T-cell (primary cell): Measurements from ENCODE around the gene NUP50. TPM values are rescaled to one million over a fixed set of nuclear protein-coding genes. Genes with fewer than 3 reads are reported as not detected.

Experiments used
- ATAC-seq, 4 experiments: fragments of 200-7000 bp in 3 of 4; fragments of 150-1000 bp in 1 of 4; cut with Tn5 transposase; replicated peaks in 1 of 4; 1 replicate in 3 of 4; 2 replicates in 1 of 4; pipeline ENCODE4 v1.10.0; 2021; ENCODE audit warnings: moderate library complexity in 3 of 4, mild to moderate bottlenecking in 2 of 4, moderate number of reproducible peaks in 1 of 4
- CTCF ChIA-PET, 2 donors: fragments of 300-600 bp; sonication (Branson Sonifier 250); formaldehyde crosslinking; loops; one replicate each; lab custom pipeline; 2022; ENCODE audit warnings: antibody characterized with exemption in 2 of 2; lab: Charles Lee
- POLR2A ChIA-PET, 2 donors: fragments of 300-600 bp; sonication (Branson Sonifier 250); formaldehyde crosslinking; loops; one replicate each; lab custom pipeline; 2022; ENCODE audit warnings: antibody characterized with exemption in 2 of 2; lab: Charles Lee
- DNase-seq, 35 experiments: peaks; one replicate each; pipeline versions ENCODE4 v3.0.0 to v3.0.0-alpha.2; 2013 to 2023
- H3K27ac ChIP-seq: one replicate; pipeline ENCODE4 v1.5.1; 2013; ENCODE audit warnings: low read length
- H3K27me3 ChIP-seq, 2 experiments: replicated peaks in 1 of 2; 1 replicate in 1 of 2; 2 replicates in 1 of 2; pipeline versions ENCODE4 v1.6.1 to v1.7.0; 2013; ENCODE audit warnings: low read length in 1 of 2, mixed read lengths in 1 of 2; ENCODE audit not compliant: control insufficient read depth in 2 of 2, insufficient read depth in 2 of 2; ENCODE audit errors: extremely low read depth in 1 of 2
- H3K36me3 ChIP-seq, 2 donors: 1 replicate in 1 of 2; 2 replicates in 1 of 2; pipeline versions ENCODE4 v1.6.1 to v1.7.0; 2013; ENCODE audit warnings: low read length in 1 of 2; ENCODE audit not compliant: control insufficient read depth in 2 of 2, insufficient read depth in 1 of 2; ENCODE audit errors: extremely low read depth in 1 of 2
- H3K4me1 ChIP-seq, 2 experiments: 1 replicate in 1 of 2; 2 replicates in 1 of 2; pipeline versions ENCODE4 v1.6.1 to v1.7.0; 2013; ENCODE audit warnings: low read length in 2 of 2, mixed read lengths in 1 of 2; ENCODE audit not compliant: insufficient read depth in 2 of 2, control insufficient read depth in 1 of 2; ENCODE audit errors: extremely low read depth in 1 of 2
- H3K4me3 ChIP-seq, 2 donors: 1 replicate in 1 of 2; 2 replicates in 1 of 2; pipeline versions ENCODE4 v1.5.1 to v1.7.0; 2013; ENCODE audit warnings: mild to moderate bottlenecking in 2 of 2, low read length in 1 of 2, moderate library complexity in 1 of 2; ENCODE audit not compliant: control insufficient read depth in 1 of 2; ENCODE audit errors: extremely low read depth in 1 of 2
- H3K9me3 ChIP-seq: 2 replicates; pipeline ENCODE4 v1.7.0; 2013
- H3K27ac Mint-ChIP-seq, 2 donors: one replicate each; pipeline ENCODE4 v1.8.0; 2020 to 2021; ENCODE audit warnings: mild to moderate bottlenecking in 2 of 2, mixed read lengths in 2 of 2
- H3K27me3 Mint-ChIP-seq, 2 donors: one replicate each; pipeline ENCODE4 v1.8.0; 2021 to 2022; ENCODE audit warnings: mixed read lengths in 2 of 2
- H3K36me3 Mint-ChIP-seq: one replicate; pipeline ENCODE4 v1.8.0; 2021; ENCODE audit warnings: mixed read lengths
- H3K4me1 Mint-ChIP-seq, 3 donors: one replicate each; pipeline ENCODE4 v1.8.0; 2020 to 2022; ENCODE audit warnings: mixed read lengths in 3 of 3, mild to moderate bottlenecking in 1 of 3
- H3K4me3 Mint-ChIP-seq, 3 donors: one replicate each; pipeline ENCODE4 v1.8.0; 2020 to 2022; ENCODE audit warnings: mild to moderate bottlenecking in 3 of 3, mixed read lengths in 3 of 3, moderate library complexity in 3 of 3
- H3K9me3 Mint-ChIP-seq, 3 donors: one replicate each; pipeline ENCODE4 v1.8.0; 2020 to 2022; ENCODE audit warnings: mixed read lengths in 3 of 3
- whole genome bisulfite sequencing: methylation state at CpG from one replicate; pipeline ENCODE4 v1.1.5; 2013; ENCODE audit warnings: missing lambda C conversion rate; ENCODE audit not compliant: insufficient coverage; 5-methylcytosine and 5-hydroxymethylcytosine counted together
- total RNA-seq, 35 experiments: library from RNA in 6 of 35; stranded (reverse) in 6 of 35; fragments of 120-200 nt in 1 of 35; gene quantifications; one replicate each; pipeline versions ENCODE4 v1.2.1 to v1.2.4 and lab custom pipeline; 2013 to 2026

NUP50 gene
- total RNA-seq, 5 donors from 2014 or later (not counting 1 experiment from before 2014, with no cell fraction given): 97.0 to 151 (median 126) TPM

DNA sequence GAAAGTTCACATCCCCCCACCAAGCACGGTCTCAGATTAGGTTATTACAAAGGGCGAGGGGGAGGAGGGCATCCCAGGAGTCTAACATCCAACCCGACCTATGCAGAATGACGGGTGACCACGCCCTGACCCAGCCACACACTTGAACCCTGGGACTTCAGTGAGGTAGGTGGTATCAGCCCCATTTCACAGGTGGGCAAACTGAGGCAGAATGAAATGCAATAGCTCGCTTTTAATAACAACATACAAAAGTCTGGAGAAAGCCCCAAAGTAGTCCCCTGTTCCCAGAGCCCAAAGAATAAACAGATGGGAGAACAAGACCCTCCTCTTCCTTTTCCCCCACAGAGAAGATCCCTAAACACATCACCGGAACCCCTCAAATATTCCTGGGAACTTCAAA, 31.9 kb downstream of the NUP50 start:
- DNase-seq: no peak
- no peaks in the 10 kb centered on the region for H3K9me3 ChIP-seq
- H3K36me3 ChIP-seq: peaks cover 24 to 25% of the 10 kb centered on the region in 2 donors
- H3K4me1 Mint-ChIP-seq: no peaks in the 10 kb centered on the region
- H3K27me3 ChIP-seq: no peaks in the 10 kb centered on the region
- ATAC-seq: no peak
- no peaks in the 10 kb centered on the region for H3K27me3 Mint-ChIP-seq
- no peak overlapping the region for H3K27ac Mint-ChIP-seq
- H3K4me1 ChIP-seq: no peaks in the 10 kb centered on the region
- no peaks in the 10 kb centered on the region for H3K9me3 Mint-ChIP-seq
- no peak overlapping the region for H3K4me3 ChIP-seq
- WGBS: 100% methylated on average over 1 of the region's 7 CpGs
- H3K36me3 Mint-ChIP-seq: peaks cover 29% of the 10 kb centered on the region
- POLR2A ChIA-PET: no interaction called here
- CTCF ChIA-PET: no interaction called here
- H3K4me3 Mint-ChIP-seq: no peak overlapping the region
- H3K27ac ChIP-seq: no peak overlapping the region

DNA sequence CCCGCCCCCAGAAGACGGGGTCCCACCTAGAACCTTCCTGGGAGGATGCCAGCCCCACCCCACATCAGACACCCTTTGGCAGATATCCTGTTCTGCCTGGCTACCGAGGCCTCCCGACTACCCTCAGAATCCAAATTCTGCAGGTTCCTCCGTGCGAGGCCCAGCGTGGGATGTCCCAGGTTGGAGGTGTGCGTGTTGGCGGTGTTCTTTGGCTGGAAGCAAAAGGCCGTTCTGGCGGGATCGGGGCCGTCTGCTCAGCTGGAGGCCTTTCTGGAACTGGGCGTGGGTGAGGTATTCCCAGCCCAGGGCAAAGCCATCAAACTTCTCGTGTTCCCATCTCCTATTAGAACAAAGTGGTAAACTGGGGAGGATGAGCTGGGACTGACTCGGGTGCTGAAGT, 32.6 kb downstream of the NUP50 start:
- Histone ChIP-seq H3K4me1 (no peaks in the 10 kb centered on the region), H3K36me3 (peaks cover 24 to 29% of the 10 kb centered on the region in 2 donors), H3K4me3 (no peak overlapping the region), H3K27ac (no peak overlapping the region), H3K9me3 (no peaks in the 10 kb centered on the region), H3K27me3 (no peaks in the 10 kb centered on the region)
- no peaks in the 10 kb centered on the region for H3K9me3 Mint-ChIP-seq
- ATAC-seq (no peak), DNase-seq (no peak)
- 90% methylated on average over 2 of the region's 16 CpGs for WGBS
- no peaks in the 10 kb centered on the region for H3K4me1 Mint-ChIP-seq
- ChIA-PET POLR2A (no interaction called here), CTCF (no interaction called here)
- H3K27ac Mint-ChIP-seq: no peak overlapping the region
- peaks cover 32% of the 10 kb centered on the region for H3K36me3 Mint-ChIP-seq
- H3K4me3 Mint-ChIP-seq: no peak overlapping the region
- no peaks in the 10 kb centered on the region for H3K27me3 Mint-ChIP-seq

DNA sequence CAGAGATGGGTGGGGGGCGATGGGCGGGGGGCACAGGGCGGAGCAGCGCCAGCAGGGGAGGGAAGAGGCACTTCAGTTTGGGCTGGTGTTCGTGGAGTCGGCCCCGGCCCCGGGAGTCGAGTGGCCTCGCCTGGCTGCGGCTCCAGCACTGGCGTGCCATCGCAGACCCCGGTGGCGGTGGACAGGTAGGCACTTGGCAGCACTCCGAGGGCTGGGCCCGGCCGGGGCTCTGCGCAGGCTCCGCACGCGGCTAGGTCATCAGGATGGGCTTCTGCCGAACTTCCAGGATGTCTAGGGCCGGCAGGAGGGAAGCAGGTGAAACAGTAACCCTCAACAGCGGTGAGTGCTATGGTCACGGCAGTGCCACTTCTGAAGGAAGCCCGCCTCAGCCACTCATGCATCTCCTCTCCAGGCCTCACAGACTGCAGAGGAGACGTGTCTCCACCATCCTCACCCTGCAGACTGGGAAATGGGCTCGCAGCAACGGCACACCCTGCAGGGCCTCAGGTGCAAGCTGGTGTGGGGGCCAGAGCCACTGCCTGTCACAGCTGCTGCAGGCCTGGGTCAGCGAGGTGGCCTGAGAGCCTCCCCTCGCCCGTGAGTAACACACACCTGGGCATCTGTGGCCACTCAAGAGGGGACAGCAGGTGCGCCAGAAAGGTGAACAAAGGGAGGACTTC, 33.3 kb downstream of the NUP50 start:
- ATAC-seq (no peak), DNase-seq (no peak)
- Mint-ChIP-seq H3K27ac (no peak overlapping the region), H3K36me3 (peaks cover 38% of the 10 kb centered on the region), H3K4me1 (no peaks in the 10 kb centered on the region), H3K9me3 (no peaks in the 10 kb centered on the region), H3K4me3 (no peak overlapping the region), H3K27me3 (no peaks in the 10 kb centered on the region)
- H3K27me3 ChIP-seq: no peaks in the 10 kb centered on the region
- CTCF ChIA-PET: interaction anchor here in 1 of 2 donors (0.6 kb wide), 1 partner anchor 49 kb away, joined by 12 read pairs; no protein-coding TSS in a partner anchor
- peaks cover 28 to 29% of the 10 kb centered on the region in 2 donors for H3K36me3 ChIP-seq
- H3K4me3 ChIP-seq: no peak overlapping the region
- WGBS: 95% methylated on average over 32 of the region's 34 CpGs
- H3K9me3 ChIP-seq: no peaks in the 10 kb centered on the region
- POLR2A ChIA-PET: no interaction called here
- no peaks in the 10 kb centered on the region for H3K4me1 ChIP-seq
- H3K27ac ChIP-seq: no peak overlapping the region

DNA sequence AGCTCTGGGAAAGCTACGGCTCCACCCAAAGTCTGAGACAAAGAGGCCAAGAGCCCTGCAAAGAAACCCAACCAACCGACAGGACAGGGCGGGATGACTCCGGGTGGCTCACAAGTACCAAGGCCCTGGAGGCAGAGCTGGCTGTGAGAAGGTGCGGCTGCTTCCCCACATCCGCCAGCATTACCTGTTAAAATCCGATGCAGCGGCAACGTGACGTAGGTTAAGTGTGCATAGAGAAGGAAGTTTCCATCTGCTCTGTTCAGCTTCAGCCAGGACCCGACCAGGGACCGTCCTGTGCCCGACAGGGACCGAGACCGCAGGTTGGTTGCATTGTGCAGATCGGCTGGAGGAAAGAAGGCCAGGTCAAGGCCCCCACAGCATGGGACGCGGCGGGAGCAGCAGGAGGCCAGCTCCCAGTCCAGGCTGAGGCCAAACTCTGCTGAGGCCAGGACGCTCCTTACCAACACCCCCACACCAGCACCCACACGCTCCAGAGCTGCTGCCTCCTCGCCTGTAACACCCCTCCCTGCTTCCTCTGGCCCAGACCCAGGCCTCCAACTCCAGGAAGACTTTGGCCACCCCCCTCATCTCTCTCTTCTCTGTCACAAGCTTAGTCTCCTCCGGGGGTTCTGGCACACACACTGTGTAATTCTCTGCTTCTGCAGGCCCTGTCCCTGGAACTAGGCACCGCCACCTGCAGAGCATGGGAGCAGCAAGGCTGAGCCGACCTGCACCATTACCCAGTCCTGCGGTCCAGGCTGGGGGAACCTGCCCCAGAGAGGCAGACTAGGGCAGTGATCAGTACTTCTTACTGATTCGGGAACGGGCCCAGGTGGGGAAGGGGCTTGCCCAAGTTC, 34.1 kb downstream of the NUP50 start:
- Histone ChIP-seq H3K4me1 (no peaks in the 10 kb centered on the region), H3K4me3 (no peak overlapping the region), H3K27me3 (no peaks in the 10 kb centered on the region), H3K9me3 (no peaks in the 10 kb centered on the region), H3K27ac (no peak overlapping the region), H3K36me3 (peaks cover 31 to 34% of the 10 kb centered on the region in 2 donors)
- CTCF ChIA-PET: no interaction called here
- Mint-ChIP-seq H3K4me3 (no peak overlapping the region), H3K27ac (no peak overlapping the region), H3K9me3 (no peaks in the 10 kb centered on the region), H3K36me3 (peaks cover 38% of the 10 kb centered on the region), H3K27me3 (no peaks in the 10 kb centered on the region), H3K4me1 (no peaks in the 10 kb centered on the region)
- 90% methylated on average over 28 of the region's 28 CpGs for WGBS
- no peak for ATAC-seq
- POLR2A ChIA-PET: no interaction called here
- no peak for DNase-seq

DNA sequence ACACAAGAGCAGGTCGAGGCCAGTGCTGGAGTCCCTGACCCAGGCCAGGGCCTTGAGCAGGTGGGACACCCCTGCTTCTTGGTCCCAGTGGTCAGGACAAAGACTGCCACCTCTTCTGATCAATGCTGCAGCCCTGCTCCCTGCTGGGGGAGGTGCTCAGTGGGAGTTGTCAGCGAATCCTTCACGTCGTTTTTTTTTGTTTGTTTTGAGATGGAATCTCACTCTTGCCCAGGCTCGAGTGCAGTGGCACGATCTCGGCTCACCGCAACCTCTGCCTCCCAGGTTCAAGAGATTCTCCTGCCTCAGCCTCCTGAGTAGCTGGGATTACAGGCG, 34.7 kb downstream of the NUP50 start:
- Histone ChIP-seq H3K36me3 (peaks cover 33 to 36% of the 10 kb centered on the region in 2 donors), H3K4me3 (no peak overlapping the region), H3K4me1 (no peaks in the 10 kb centered on the region), H3K27ac (no peak overlapping the region), H3K9me3 (no peaks in the 10 kb centered on the region), H3K27me3 (no peaks in the 10 kb centered on the region)
- Mint-ChIP-seq H3K4me3 (no peak overlapping the region), H3K27me3 (no peaks in the 10 kb centered on the region), H3K36me3 (peaks cover 38% of the 10 kb centered on the region), H3K9me3 (no peaks in the 10 kb centered on the region), H3K27ac (no peak overlapping the region), H3K4me1 (no peaks in the 10 kb centered on the region)
- ChIA-PET POLR2A (no interaction called here), CTCF (no interaction called here)
- no peak for ATAC-seq
- 100% methylated on average over 1 of the region's 9 CpGs for WGBS
- DNase-seq: no peak

DNA sequence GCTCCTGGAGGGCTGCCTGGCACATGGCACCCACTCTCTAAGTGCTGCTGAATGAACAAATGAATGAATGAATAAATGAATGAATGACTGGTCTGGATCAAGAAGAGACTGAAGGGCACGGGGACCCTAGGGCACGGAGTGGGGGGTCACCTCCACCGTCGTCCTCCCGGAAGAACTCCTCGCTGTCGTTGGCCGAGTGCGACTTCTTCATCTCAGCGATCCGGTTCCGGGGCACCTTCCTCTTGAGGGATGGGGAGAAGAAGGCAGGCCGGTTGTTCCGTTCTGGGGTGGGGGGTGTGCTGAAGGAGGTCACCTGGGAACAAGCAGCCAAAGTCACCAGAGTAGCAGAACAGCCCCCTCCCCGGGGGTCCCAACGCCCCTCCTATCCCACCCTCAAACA, 36.0 kb downstream of the NUP50 start:
- H3K27ac ChIP-seq: no peak overlapping the region
- Mint-ChIP-seq H3K9me3 (no peaks in the 10 kb centered on the region), H3K36me3 (peaks cover 41% of the 10 kb centered on the region), H3K4me3 (no peak overlapping the region), H3K27ac (no peak overlapping the region), H3K27me3 (no peaks in the 10 kb centered on the region), H3K4me1 (no peaks in the 10 kb centered on the region)
- POLR2A ChIA-PET: no interaction called here
- no peak overlapping the region for H3K4me3 ChIP-seq
- H3K27me3 ChIP-seq: no peaks in the 10 kb centered on the region
- ATAC-seq (peak in 1 of 4 experiments; percentile 8), DNase-seq (no peak)
- CTCF ChIA-PET: no interaction called here
- 100% methylated on average over 1 of the region's 16 CpGs for WGBS
- no peaks in the 10 kb centered on the region for H3K4me1 ChIP-seq
- H3K36me3 ChIP-seq: peaks cover 33 to 37% of the 10 kb centered on the region in 2 donors
- no peaks in the 10 kb centered on the region for H3K9me3 ChIP-seq
